Mammary epithelial cell (primary cell): Measurements from ENCODE around the gene LSP1.

Experiments
- EZH2 ChIP-seq: IDR thresholded peaks from 2 replicates; pipeline ENCODE4 v1.6.1; 2012; ENCODE audit warnings: low read length, inconsistent platforms, borderline replicate concordance
- TF ChIP-seq, protein P1 (sequence below), 2 donors: IDR thresholded peaks in 1 of 2; conservative IDR thresholded peaks in 1 of 2; 2 replicates each; pipeline ENCODE4 v1.5.1; 2011 to 2012; ENCODE audit warnings: inconsistent platforms in 2 of 2, low read length in 2 of 2, mild to moderate bottlenecking in 2 of 2, control low read depth in 1 of 2, low read depth in 1 of 2; ENCODE audit not compliant: insufficient read depth in 1 of 2; ENCODE audit errors: extremely low read depth in 1 of 2

DNA sequence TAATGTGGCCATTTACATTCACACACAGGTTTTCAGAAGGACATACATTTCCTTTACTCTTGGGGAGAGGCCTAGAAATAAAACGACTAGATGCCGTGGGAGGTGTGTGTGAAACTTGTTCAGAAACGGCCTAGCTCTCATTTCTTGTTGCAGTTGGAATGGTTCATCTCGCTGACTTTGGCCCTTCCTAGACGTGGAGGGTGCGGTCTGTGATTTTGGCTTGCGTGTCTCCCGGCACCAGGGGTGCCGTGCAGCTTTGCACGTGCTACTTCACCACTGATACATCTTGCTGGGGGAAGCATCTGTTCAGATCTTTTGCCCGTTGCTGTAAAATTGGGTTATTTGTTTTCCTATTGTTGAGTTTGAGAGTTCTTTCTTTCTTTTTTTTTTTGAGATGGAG, 41.9 kb downstream of the LSP1 start:
- TF ChIP-seq, protein P1, sequence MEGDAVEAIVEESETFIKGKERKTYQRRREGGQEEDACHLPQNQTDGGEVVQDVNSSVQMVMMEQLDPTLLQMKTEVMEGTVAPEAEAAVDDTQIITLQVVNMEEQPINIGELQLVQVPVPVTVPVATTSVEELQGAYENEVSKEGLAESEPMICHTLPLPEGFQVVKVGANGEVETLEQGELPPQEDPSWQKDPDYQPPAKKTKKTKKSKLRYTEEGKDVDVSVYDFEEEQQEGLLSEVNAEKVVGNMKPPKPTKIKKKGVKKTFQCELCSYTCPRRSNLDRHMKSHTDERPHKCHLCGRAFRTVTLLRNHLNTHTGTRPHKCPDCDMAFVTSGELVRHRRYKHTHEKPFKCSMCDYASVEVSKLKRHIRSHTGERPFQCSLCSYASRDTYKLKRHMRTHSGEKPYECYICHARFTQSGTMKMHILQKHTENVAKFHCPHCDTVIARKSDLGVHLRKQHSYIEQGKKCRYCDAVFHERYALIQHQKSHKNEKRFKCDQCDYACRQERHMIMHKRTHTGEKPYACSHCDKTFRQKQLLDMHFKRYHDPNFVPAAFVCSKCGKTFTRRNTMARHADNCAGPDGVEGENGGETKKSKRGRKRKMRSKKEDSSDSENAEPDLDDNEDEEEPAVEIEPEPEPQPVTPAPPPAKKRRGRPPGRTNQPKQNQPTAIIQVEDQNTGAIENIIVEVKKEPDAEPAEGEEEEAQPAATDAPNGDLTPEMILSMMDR (conservative IDR thresholded peaks at IDR 0.05 in 1 of 2, IDR thresholded peaks at IDR 0.05 in 1 of 2; ENCODE audit: extremely low read depth in 1 of 2, insufficient read depth in 1 of 2, low read depth in 1 of 2, low read length in 2 of 2): no peak
- no peak for TF ChIP-seq EZH2
